ENCODE measurements around the gene MOB2.
"Not testable (repeated sequence)": the region's sequence is repeated elsewhere in the genome, so short reads cannot be mapped to it uniquely, and the experiment has no call there.

Gene MOB2

GRCh38 chr11:1511937-1512496, 25.4 kb upstream of the MOB2 start:
- ChIA-PET POLR2A (no interaction called here), CTCF (no interaction called here)
- DNase-seq (ENCODE audit: extremely low spot score): no peak
- TF ChIP-seq TARDBP (IDR thresholded peaks at IDR 0.05): no peak
- TF ChIP-seq FOXA1 (IDR thresholded peaks at IDR 0.05): no peak
- no peak for TF ChIP-seq FOXM1 (IDR thresholded peaks at IDR 0.05; ENCODE audit: borderline replicate concordance)
- no peak for TF ChIP-seq CTBP1 (IDR thresholded peaks at IDR 0.05; ENCODE audit: borderline replicate concordance)
- TF ChIP-seq ZNF384 (IDR thresholded peaks at IDR 0.05): no peak
- no peak for TF ChIP-seq L3MBTL2 (conservative IDR thresholded peaks at IDR 0.05)
- no peak for TF ChIP-seq ARNT (IDR thresholded peaks at IDR 0.05)

DNA sequence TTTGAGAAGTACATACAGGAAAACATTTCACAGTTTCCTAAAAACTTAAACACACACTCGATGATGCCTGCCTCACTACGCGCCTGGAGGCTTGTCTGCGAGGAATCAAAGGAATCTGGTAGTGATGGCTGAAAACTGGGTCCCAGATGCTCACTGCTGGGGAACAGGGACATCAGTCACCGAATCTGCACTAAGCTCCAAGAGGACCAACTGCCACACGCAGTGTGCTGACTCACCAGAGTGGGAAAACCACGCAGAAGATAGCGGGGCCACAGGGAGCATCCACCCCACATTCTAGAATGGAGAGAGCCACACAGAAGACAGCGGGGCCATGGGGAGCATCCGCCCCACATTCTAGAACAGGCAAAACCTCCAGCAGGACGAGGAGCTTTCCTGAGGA, 24.3 kb upstream of the MOB2 start:
- no peak for TF ChIP-seq ARNT (IDR thresholded peaks at IDR 0.05)
- no peak for TF ChIP-seq SP1 (IDR thresholded peaks at IDR 0.05)
- no peak for TF ChIP-seq CTBP1 (IDR thresholded peaks at IDR 0.05; ENCODE audit: borderline replicate concordance)
- no peak for TF ChIP-seq TARDBP (IDR thresholded peaks at IDR 0.05)
- no peak for TF ChIP-seq FOXM1 (IDR thresholded peaks at IDR 0.05; ENCODE audit: borderline replicate concordance)
- no peak for TF ChIP-seq LEF1 (IDR thresholded peaks at IDR 0.05; ENCODE audit: borderline replicate concordance)
- no peak for TF ChIP-seq FOXK2 (IDR thresholded peaks at IDR 0.05)
- no peak for TF ChIP-seq HDGF (IDR thresholded peaks at IDR 0.05; ENCODE audit: borderline replicate concordance)
- TF ChIP-seq BHLHE40 (IDR thresholded peaks at IDR 0.05; ENCODE audit: borderline replicate concordance): no peak
- no peak for TF ChIP-seq NFRKB (IDR thresholded peaks at IDR 0.05)
- no peak for TF ChIP-seq FOXA1 (IDR thresholded peaks at IDR 0.05)
- TF ChIP-seq ZNF384 (IDR thresholded peaks at IDR 0.05): no peak
- TF ChIP-seq ELF4 (IDR thresholded peaks at IDR 0.05): no peak
- CTCF ChIA-PET: interaction anchor here (0.6 kb wide), 1 partner anchor 19 kb away, joined by 3 read pairs; no protein-coding TSS in a partner anchor
- POLR2A ChIA-PET: no interaction called here
- DNase-seq (ENCODE audit: extremely low spot score): no peak

GRCh38 chr11:1510351-1510750, 23.8 kb upstream of the MOB2 start:
- DNase-seq (ENCODE audit: extremely low spot score); POLR2A ChIA-PET; CTCF ChIA-PET: not testable (repeated sequence)

- ChIA-PET CTCF (no interaction called here), POLR2A (no interaction called here)
- TF ChIP-seq SUZ12 (IDR thresholded peaks at IDR 0.05) (no peak), CTBP1 (IDR thresholded peaks at IDR 0.05; ENCODE audit: borderline replicate concordance) (no peak), SP1 (IDR thresholded peaks at IDR 0.05) (no peak), ELF4 (IDR thresholded peaks at IDR 0.05) (no peak)
- no peak for DNase-seq (ENCODE audit: extremely low spot score)
Observed at GRCh38 chr11:1509626-1510255, 23.2 kb upstream of the MOB2 start.

- TF ChIP-seq ELF4 (IDR thresholded peaks at IDR 0.05): no peak
- no peak for TF ChIP-seq CTBP1 (IDR thresholded peaks at IDR 0.05; ENCODE audit: borderline replicate concordance)
- TF ChIP-seq L3MBTL2 (conservative IDR thresholded peaks at IDR 0.05): no peak
- TF ChIP-seq SUZ12 (IDR thresholded peaks at IDR 0.05): no peak
- no peak for TF ChIP-seq ARNT (IDR thresholded peaks at IDR 0.05)
- POLR2A ChIA-PET: no interaction called here
- DNase-seq (ENCODE audit: extremely low spot score): no peak
- CTCF ChIA-PET: no interaction called here
Observed at GRCh38 chr11:1508986-1509385, 22.4 kb upstream of the MOB2 start.

GRCh38 chr11:1508491-1508891, 21.9 kb upstream of the MOB2 start:
- no peak for TF ChIP-seq FOXK2 (IDR thresholded peaks at IDR 0.05)
- no peak for TF ChIP-seq CTBP1 (IDR thresholded peaks at IDR 0.05; ENCODE audit: borderline replicate concordance)
- TF ChIP-seq HDGF (IDR thresholded peaks at IDR 0.05; ENCODE audit: borderline replicate concordance): no peak
- no peak for TF ChIP-seq TARDBP (IDR thresholded peaks at IDR 0.05)
- TF ChIP-seq FOXA1 (IDR thresholded peaks at IDR 0.05): no peak
- no peak for TF ChIP-seq ELF4 (IDR thresholded peaks at IDR 0.05)
- no peak for TF ChIP-seq L3MBTL2 (conservative IDR thresholded peaks at IDR 0.05)
- TF ChIP-seq ARNT (IDR thresholded peaks at IDR 0.05): no peak
- no peak for TF ChIP-seq FOXM1 (IDR thresholded peaks at IDR 0.05; ENCODE audit: borderline replicate concordance)
- no peak for TF ChIP-seq NFRKB (IDR thresholded peaks at IDR 0.05)
- no peak for TF ChIP-seq ZNF384 (IDR thresholded peaks at IDR 0.05)
- TF ChIP-seq SP1 (IDR thresholded peaks at IDR 0.05): no peak
- no peak for TF ChIP-seq SUZ12 (IDR thresholded peaks at IDR 0.05)
- no peak for TF ChIP-seq BHLHE40 (IDR thresholded peaks at IDR 0.05; ENCODE audit: borderline replicate concordance)
- no peak for TF ChIP-seq LEF1 (IDR thresholded peaks at IDR 0.05; ENCODE audit: borderline replicate concordance)
- POLR2A ChIA-PET: interaction anchor here (1.5 kb wide), 1 partner anchor 9 kb away, joined by 3 read pairs; no protein-coding TSS in a partner anchor
- no peak for DNase-seq (ENCODE audit: extremely low spot score)
- CTCF ChIA-PET: no interaction called here

- DNase-seq (ENCODE audit: extremely low spot score): no peak
- POLR2A ChIA-PET: interaction anchor here (1.5 kb wide), 1 partner anchor 8 kb away, joined by 3 read pairs; no protein-coding TSS in a partner anchor
- CTCF ChIA-PET: no interaction called here
- TF ChIP-seq SP1 (IDR thresholded peaks at IDR 0.05): no peak
- TF ChIP-seq ARNT (IDR thresholded peaks at IDR 0.05): no peak
- TF ChIP-seq HDGF (IDR thresholded peaks at IDR 0.05; ENCODE audit: borderline replicate concordance): no peak
- no peak for TF ChIP-seq CTBP1 (IDR thresholded peaks at IDR 0.05; ENCODE audit: borderline replicate concordance)
- no peak for TF ChIP-seq ELF4 (IDR thresholded peaks at IDR 0.05)
- no peak for TF ChIP-seq BHLHE40 (IDR thresholded peaks at IDR 0.05; ENCODE audit: borderline replicate concordance)
- TF ChIP-seq PKNOX1 (IDR thresholded peaks at IDR 0.05): no peak
- no peak for TF ChIP-seq FOXK2 (IDR thresholded peaks at IDR 0.05)
- no peak for TF ChIP-seq NFRKB (IDR thresholded peaks at IDR 0.05)
- TF ChIP-seq FOXM1 (IDR thresholded peaks at IDR 0.05; ENCODE audit: borderline replicate concordance): no peak
- TF ChIP-seq LEF1 (IDR thresholded peaks at IDR 0.05; ENCODE audit: borderline replicate concordance): no peak
- no peak for TF ChIP-seq TARDBP (IDR thresholded peaks at IDR 0.05)
- no peak for TF ChIP-seq ZNF384 (IDR thresholded peaks at IDR 0.05)
- TF ChIP-seq FOXA1 (IDR thresholded peaks at IDR 0.05): no peak
- no peak for TF ChIP-seq SUZ12 (IDR thresholded peaks at IDR 0.05)
- TF ChIP-seq L3MBTL2 (conservative IDR thresholded peaks at IDR 0.05): no peak
Observed at GRCh38 chr11:1507381-1508140, 21.0 kb upstream of the MOB2 start.

Data from HEK293T (cell line).